ENCODE results near the gene KCTD2. TPM values are rescaled to one million over a fixed set of nuclear protein-coding genes. Genes with fewer than 3 reads are reported as not detected.

The KCTD2 gene
- total RNA-seq, 4 donors from 2014 or later = 18.9 to 30.8 (median 24.2) TPM

DNA sequence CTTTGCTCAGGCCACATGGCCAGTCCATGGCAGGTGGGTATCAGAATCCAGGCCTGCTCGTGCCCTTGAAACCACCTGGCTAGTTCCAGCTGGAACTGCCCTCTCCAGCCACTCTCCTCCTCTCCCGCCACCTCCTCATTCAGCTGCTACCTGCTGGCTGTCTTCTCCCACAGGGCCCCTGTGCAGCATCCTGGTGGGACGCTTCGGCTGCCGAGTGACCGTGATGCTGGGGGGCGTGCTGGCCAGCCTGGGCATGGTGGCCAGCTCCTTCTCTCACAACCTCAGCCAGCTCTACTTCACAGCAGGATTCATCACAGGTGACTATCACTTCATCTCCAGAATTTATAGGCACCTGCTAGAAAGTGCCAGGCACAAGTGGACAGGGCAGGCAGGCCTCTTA lies 50.8 kb downstream of the KCTD2 start:
- TF ChIP-seq, protein P1, sequence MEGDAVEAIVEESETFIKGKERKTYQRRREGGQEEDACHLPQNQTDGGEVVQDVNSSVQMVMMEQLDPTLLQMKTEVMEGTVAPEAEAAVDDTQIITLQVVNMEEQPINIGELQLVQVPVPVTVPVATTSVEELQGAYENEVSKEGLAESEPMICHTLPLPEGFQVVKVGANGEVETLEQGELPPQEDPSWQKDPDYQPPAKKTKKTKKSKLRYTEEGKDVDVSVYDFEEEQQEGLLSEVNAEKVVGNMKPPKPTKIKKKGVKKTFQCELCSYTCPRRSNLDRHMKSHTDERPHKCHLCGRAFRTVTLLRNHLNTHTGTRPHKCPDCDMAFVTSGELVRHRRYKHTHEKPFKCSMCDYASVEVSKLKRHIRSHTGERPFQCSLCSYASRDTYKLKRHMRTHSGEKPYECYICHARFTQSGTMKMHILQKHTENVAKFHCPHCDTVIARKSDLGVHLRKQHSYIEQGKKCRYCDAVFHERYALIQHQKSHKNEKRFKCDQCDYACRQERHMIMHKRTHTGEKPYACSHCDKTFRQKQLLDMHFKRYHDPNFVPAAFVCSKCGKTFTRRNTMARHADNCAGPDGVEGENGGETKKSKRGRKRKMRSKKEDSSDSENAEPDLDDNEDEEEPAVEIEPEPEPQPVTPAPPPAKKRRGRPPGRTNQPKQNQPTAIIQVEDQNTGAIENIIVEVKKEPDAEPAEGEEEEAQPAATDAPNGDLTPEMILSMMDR (IDR thresholded peaks at IDR 0.05; ENCODE audit: low read depth) = no peak

DNA sequence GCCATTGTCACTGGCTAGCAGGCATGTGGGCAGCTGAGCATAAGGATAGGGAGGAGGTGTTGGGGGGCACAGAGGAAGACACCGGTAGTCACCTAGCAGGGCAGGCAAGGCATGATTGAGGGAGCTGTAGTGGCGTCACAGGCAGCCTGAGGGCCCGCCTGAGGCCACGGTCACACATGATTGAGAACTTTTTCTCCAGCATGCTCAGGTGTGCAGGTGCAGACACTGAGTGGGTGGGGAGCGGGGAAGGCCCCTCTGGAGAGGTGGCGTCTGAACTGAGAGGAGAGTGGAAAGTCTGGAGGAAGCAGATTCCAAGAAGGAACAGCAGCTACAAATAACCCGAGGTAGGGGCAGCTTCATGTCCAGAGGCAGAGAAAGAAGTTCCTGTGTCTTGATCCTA lies 51.8 kb downstream of the KCTD2 start:
- TF ChIP-seq, protein P1 (IDR thresholded peaks at IDR 0.05; ENCODE audit: low read depth) = no peak

DNA sequence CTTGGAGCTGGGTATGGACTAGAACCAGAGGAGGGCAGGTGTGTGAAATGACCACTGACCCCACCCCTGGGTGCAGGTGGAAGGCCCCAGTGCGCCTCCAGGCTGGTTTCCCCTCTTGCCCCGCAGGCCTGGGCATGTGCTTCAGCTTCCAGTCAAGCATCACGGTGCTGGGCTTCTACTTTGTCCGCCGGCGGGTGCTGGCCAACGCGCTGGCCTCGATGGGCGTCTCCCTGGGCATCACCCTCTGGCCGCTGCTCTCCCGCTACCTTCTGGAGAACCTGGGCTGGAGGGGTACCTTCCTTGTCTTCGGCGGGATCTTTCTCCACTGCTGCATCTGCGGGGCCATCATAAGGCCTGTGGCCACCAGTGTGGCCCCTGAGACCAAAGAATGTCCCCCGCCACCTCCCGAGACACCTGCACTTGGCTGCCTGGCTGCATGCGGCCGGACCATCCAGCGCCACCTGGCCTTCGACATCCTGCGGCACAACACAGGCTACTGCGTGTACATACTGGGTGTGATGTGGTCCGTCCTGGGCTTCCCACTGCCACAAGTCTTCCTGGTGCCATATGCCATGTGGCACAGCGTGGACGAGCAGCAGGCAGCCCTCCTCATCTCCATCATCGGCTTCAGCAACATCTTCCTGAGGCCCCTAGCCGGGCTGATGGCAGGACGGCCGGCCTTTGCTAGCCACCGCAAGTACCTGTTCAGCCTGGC lies 53.0 kb downstream of the KCTD2 start:
- TF ChIP-seq, protein P1 (IDR thresholded peaks at IDR 0.05; ENCODE audit: low read depth) = no peak

DNA sequence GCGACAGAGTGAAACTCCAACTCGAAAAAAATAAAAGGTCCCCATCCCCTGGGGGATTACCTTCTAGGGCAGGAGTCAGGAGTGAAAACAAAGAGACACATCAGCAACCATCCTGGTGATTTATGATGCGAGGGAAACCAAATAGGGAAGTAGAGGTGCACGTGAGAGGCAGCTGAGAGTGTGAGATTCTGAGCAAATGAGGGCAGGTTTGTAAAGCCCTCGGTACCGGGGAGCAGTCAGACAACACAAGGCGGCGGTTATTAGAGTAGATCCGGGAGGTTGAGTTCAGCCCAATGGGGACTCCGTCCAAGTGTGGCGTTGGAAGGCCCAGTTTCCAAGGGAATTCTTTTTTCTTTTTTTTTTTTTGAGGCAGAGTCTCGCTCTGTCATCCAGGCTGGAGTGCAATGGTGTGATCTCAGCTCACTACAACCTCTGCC lies 55.4 kb downstream of the KCTD2 start:
- TF ChIP-seq, protein P1 (IDR thresholded peaks at IDR 0.05; ENCODE audit: low read depth) = no peak

DNA sequence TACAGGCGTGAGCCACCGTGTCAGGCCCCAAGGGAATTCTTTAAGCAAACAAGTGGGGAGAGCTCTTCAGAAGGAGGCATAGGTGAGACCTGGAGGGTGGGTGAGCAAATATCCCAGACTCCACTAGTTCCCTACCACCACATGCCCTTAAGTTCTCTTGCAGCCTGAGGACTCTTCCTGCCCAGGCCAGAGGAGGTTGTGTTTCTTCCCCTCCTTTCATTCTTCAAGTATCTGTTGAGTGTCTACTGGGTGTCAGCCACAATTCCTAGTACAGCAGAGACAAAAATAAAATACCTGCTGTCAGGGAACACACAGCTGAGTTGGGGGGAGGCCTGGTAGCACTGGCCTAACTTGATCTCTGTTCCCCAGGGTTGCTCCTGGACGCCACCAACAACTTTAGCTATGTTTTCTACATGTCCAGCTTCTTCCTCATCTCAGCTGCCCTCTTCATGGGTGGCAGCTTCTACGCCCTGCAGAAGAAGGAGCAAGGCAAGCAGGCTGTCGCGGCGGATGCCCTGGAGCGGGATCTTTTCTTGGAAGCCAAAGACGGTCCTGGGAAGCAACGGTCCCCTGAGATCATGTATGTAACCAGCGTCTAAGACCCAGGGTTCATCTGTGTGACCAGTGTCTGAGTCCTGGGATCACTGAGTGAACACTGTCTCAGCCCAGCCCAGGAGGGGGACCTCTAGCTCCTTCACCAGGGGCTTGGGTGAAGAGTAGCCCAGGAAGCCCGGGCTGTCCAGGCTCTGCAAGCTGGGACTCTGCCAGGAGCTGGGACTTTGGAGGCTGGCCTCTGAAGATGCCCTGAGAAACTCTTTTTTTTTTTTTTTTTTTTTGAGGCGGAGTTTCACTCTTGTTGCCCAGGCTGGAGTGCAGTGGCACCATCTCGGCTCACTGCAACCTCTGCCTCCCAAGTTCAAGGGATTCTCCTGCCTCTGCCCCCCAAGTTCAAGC lies 56.9 kb downstream of the KCTD2 start:
- TF ChIP-seq, protein P1 (IDR thresholded peaks at IDR 0.05; ENCODE audit: low read depth) = no peak

DNA sequence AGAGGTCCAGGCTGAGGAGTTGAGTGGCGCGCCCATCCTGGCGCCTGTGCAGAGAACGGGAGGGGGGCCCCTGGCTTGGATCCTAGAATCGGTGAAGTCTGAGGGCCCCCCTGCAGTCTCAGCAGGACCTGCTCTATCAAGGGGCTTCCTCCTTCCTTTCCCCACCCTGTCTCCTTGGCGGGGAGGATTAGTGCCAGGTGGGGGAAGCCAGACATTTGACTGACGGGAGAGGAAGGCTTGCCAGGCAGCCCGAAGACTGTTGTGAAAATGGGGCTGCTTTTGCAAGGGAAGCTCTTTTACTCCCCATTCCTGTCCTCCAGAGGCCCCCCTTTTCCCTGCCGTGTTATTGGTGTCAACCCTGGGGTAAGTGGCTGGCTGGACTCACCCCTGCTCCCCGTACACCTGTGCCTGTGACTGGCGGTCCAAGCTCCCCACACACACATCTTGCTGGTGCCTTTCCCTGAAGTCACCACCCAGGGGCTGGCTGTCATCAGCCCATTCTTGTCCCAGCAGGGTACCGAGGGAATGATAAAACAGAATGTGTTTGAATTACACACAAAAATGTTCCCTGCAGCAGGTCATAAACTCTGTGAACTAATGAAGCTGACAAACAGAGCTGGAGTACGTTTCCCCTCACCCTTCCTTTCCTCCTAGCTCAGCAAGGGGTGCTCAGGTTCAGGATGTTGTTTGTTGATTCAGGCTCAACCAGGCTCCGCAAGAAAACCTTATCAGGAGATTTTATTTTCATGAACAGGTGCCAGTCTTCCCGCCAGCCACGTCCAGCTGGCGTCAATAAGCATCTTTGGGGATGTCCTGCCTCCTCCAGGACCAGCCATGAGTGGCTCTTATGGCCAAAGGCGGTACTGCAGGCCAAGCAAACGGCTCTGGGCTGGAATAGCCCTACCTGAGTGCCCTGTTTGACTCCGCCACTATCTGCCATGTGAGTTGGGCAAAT lies 58.4 kb downstream of the KCTD2 start:
- TF ChIP-seq, protein P1 (IDR thresholded peaks at IDR 0.05; ENCODE audit: low read depth) = no peak
